GM19463 (cell line): Measurements from ENCODE around the gene TRPV3.
"Not testable (repeated sequence)": the region's sequence is repeated elsewhere in the genome, so short reads cannot be mapped to it uniquely, and the experiment has no call there.

Experiments
- ATAC-seq: cut with Tn5 transposase; IDR thresholded peaks from one replicate; pipeline ENCODE4 v1.9.1; 2021; ENCODE audit warnings: mild to moderate bottlenecking, moderate library complexity; ENCODE audit not compliant: unreplicated experiment

TRPV3 gene

DNA sequence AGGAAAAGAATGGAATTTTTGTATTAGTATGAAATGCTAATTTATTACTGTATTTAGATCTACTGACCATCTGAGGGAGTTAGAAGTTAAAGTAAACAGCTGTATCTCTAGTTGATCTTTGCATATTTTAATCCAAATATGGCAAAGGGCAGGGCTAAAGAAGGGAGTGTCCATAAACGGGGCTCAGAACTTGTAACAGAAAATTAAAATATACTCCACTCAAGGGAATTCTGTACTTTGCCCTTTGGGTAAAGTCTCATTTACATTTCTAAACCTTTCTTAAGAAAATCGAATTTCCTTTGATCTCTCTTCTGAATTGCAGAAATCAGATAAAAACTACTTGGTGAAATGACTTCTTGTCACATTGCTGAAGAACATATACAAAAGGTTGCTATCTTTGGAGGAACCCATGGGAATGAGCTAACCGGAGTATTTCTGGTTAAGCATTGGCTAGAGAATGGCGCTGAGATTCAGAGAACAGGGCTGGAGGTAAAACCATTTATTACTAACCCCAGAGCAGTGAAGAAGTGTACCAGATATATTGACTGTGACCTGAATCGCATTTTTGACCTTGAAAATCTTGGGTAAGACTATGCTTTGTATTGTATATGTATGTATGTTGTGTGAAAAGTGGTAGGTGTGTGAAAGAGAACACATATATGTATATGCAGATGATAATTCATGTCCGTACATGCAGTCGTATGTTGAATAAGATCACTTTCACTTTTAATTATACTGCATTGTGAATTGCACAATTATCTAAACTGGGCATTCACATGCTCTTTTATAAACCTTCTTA, 81.6 kb downstream of the TRPV3 start, which contains the start of gene ASPA:
Gene ASPA (plus strand): TSS at position 186 of the 799 bp plus-strand sequence. CDS start 163 bp downstream, at position 349.
- no peak for ATAC-seq

DNA sequence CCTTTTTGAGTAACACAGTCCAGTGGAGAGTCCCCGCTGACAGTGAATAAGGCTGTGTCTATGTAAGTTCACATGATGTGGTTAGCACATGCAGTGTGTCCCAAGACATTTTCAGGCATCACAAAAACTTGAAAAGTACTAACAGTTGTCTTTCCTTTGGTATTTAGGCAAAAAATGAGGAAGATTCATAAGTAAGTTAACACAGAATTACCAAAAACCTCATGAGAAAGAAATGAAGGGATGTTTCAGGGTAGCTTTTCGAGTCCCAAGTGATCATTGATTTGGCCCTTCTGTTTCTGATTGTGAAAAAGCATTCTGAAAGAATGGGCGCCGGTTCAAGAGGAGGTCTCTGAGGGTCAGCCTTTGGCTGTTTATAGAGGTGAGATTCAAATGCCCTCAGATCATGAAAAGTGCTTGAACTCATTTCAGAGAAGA, 82.3 kb downstream of the TRPV3 start:
- no peak for ATAC-seq

DNA sequence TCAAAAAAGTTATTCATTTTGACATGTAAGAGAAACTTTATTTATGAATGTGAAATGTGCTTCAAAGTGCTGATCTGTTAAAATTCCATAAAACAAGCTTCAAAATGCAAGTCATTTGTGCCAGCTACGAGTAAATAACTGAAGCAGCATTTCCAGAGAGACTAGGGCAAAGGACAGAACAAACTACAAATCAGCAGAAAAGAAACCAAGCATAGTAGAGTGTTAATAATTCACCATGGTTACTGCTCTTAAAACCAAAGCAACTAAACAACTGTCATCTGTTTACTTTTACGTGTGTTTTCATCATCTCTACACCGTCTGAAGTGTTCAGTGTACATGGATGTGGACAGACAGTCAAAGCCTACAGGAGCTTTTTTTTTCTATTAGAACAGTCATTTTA, 83.4 kb downstream of the TRPV3 start:
- ATAC-seq: no peak

DNA sequence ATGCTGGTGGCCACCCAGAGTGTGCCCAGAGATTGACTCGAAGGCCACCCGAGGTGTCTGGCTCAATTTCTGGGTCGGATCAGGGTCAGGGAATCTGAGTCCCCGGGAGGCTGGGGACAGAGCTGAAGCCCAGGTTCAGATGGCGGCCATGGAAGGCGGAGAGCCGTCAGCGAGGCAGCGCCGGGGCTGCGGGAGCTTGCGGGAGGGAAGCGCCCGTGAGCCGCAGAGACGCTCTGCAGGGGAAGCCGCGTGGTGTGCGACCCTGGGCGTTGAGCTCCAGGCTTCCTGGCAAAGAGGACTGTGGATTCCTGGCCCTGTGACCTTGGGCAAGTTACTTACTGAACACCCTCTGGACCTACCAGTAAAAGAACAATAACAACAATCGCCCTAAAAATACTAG, 85.5 kb downstream of the TRPV3 start:
- ATAC-seq: no peak

DNA sequence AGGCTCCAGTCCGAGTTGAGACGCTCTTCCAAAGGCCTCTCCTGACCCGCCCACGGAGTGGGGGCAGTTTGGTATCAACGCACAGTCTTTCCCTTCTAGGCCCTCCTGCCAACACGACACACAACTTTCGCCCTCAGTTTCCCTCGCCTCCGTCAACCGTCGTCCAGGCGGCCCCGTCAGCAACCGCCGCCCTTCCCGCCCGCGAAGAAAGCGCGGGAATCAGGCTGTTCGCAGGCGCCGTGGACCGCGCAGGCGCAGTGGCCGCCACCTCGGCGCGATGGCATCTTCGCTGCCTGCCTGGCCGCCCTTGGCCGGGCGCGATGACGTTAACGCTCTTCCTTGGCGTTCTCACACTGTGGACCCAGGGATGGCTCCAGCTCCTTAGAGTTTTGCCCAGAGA, 86.0 kb downstream of the TRPV3 start, which contains the start of gene SPATA22:
Gene SPATA22 (minus strand): TSS at position 221 of the 400 bp plus-strand sequence. CDS start 2,494 bp downstream, outside the sequence.
- ATAC-seq: no peak

DNA sequence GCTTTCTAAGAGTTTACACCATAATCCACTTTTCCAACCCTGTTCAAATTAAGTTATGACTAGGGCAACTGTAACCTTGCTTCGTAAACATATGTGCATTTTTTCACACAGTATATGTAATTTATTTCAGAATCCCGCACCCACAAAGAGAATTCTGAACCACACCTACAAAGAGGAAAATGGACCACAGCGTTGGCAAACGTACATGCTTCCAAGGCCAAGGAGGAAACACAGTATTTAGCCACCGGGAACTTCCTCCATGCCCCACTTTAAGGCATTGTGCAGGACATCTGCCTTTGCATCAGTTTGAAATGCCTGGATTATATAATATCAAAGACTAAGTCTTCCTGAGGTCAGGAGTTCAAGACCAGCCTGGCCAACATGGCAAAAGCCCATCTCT, 88.1 kb downstream of the TRPV3 start:
- ATAC-seq: no peak

DNA sequence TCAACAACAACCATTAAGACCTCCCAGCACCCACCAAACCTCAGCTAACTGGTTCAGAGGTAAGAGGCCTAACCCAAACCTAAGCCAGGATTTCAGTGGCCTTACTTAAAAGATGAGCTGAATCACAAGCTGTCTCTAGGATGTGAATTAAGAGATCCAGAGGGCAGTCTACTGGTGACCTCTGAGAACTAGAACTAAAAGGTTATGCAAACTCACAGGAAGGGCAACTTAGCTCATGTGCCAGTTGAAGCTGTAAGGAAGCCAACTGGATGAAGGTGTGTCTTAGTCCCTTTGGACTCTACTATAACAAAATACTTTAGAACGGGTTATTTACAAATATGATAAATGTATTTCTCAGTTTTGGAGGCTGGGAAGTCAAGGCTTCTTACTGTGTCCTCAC, 91.3 kb downstream of the TRPV3 start:
- not testable (repeated sequence) for ATAC-seq
